Measurements from ENCODE around the gene GABRD.

DNA sequence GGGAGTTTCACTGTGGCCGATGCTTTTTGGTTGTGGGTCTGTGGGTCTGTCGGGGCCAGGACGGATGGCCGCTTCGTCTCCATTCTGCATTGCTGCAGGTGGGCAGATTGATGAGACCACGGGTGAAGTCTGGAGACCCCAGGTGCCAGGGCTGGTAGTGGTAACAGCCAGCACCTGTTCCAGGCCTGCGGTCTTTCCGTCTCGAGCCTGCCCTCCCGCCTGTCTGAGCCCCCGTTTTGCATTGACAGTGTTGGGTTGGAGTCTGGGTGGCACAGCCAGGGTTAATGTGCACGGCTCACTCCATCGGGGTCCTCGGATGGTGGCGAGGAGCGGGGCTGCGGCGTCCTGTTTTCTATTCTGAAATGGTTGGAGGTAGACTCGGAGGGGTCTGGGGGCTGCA lies 55.3 kb downstream of the GABRD start:
- TF ChIP-seq, protein P1, sequence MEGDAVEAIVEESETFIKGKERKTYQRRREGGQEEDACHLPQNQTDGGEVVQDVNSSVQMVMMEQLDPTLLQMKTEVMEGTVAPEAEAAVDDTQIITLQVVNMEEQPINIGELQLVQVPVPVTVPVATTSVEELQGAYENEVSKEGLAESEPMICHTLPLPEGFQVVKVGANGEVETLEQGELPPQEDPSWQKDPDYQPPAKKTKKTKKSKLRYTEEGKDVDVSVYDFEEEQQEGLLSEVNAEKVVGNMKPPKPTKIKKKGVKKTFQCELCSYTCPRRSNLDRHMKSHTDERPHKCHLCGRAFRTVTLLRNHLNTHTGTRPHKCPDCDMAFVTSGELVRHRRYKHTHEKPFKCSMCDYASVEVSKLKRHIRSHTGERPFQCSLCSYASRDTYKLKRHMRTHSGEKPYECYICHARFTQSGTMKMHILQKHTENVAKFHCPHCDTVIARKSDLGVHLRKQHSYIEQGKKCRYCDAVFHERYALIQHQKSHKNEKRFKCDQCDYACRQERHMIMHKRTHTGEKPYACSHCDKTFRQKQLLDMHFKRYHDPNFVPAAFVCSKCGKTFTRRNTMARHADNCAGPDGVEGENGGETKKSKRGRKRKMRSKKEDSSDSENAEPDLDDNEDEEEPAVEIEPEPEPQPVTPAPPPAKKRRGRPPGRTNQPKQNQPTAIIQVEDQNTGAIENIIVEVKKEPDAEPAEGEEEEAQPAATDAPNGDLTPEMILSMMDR (IDR thresholded peaks at IDR 0.05; ENCODE audit: low read depth, low read length): no peak
- no peak for TF ChIP-seq EZH2phosphoT487 (IDR thresholded peaks at IDR 0.05; ENCODE audit: low read depth)
